GM18520 (cell line): ENCODE data around the gene ALDH3B1.

Experiments used
- ATAC-seq: cut with Tn5 transposase; IDR thresholded peaks from one replicate; pipeline ENCODE4 v1.9.1; 2021; ENCODE audit not compliant: unreplicated experiment

Gene ALDH3B1

GRCh38 chr11:67996622-67997474, 13.3 kb upstream of the ALDH3B1 start:
- no peak for ATAC-seq

GRCh38 chr11:67997475-67997921, 12.6 kb upstream of the ALDH3B1 start:
- ATAC-seq = no peak

- ATAC-seq = no peak
Measured at GRCh38 chr11:67998150-67999045, 11.7 kb upstream of the ALDH3B1 start.

GRCh38 chr11:67999201-67999629, 10.9 kb upstream of the ALDH3B1 start:
- ATAC-seq = no peak

GRCh38 chr11:67999704-68000103, 10.4 kb upstream of the ALDH3B1 start:
- no peak for ATAC-seq

GRCh38 chr11:68002575-68002937, 7.6 kb upstream of the ALDH3B1 start:
- ATAC-seq = no peak

- ATAC-seq = peak; percentile 17
Measured at GRCh38 chr11:68002938-68003845, 6.9 kb upstream of the ALDH3B1 start.

GRCh38 chr11:68003846-68004550, 6.1 kb upstream of the ALDH3B1 start, which contains the start of gene UNC93B1:
Gene UNC93B1 (minus strand): TSS chr11:68004097. CDS start chr11:68004043, 54 bp downstream.
- peak; percentile 53 for ATAC-seq

GRCh38 chr11:68004551-68005335, 5.4 kb upstream of the ALDH3B1 start:
- no peak for ATAC-seq

GRCh38 chr11:68006606-68007166, 3.4 kb upstream of the ALDH3B1 start:
- ATAC-seq = no peak

- no peak for ATAC-seq
Measured at GRCh38 chr11:68007498-68008380, 2.4 kb upstream of the ALDH3B1 start.

GRCh38 chr11:68008381-68009337, 1.5 kb upstream of the ALDH3B1 start:
- no peak for ATAC-seq

- ATAC-seq = no peak
Measured at GRCh38 chr11:68009391-68010089, 587 bp upstream of the ALDH3B1 start.

- ATAC-seq = no peak
Measured at GRCh38 chr11:68011051-68011943, 1.2 kb downstream of the ALDH3B1 start.
